Astrocyte of the hippocampus (primary cell): ENCODE results near the gene PCGF5.
A peak's percentile ranks its signal among the peaks of the same experiment; 100 is the strongest.
"Not testable (repeated sequence)": the region's sequence is repeated elsewhere in the genome, so short reads cannot be mapped to it uniquely, and the experiment has no call there.

Experiments
- DNase-seq: peaks from one replicate; pipeline ENCODE4 v3.0.0; 2011; ENCODE audit warnings: low read depth, low spot score

Gene PCGF5

DNA sequence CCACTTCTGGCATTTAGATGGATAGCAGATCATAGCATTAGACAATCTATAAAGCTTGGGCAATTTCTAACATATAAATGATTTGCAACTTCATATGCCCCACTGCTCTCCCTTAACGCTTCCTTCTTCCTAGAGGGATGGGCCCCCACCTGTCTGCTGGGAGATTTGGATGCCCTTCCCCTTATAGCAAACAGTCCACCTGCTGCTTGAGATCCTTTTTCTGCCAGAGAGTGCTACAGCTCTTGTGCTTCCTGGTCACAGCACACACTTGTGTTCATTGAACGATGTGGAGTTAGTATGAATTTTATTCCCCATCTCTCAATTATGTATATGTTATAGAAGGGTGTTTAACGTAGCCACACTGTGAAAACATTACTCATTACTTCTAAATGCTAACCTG is 10.4 kb upstream of the PCGF5 start:
- no peak for DNase-seq

DNA sequence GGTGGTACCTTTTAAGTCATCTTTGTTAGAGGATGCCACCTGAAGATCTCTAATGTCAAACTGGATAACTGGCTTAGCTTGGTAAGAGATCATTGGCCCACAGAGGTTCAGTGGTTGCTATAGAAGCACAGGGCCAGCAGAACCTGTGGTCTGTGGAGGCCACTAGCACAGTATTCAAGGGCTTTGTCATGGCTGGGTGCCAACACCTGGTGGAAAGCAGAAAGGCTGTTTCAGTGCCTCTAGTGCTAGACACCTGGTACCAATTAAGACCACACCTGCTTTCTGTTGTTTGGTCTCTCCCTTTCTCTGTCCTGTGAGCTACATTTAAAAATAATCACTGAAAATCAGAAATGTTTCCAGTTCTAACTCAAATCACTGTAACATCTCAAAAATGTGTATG is 10.0 kb upstream of the PCGF5 start:
- no peak for DNase-seq

DNA sequence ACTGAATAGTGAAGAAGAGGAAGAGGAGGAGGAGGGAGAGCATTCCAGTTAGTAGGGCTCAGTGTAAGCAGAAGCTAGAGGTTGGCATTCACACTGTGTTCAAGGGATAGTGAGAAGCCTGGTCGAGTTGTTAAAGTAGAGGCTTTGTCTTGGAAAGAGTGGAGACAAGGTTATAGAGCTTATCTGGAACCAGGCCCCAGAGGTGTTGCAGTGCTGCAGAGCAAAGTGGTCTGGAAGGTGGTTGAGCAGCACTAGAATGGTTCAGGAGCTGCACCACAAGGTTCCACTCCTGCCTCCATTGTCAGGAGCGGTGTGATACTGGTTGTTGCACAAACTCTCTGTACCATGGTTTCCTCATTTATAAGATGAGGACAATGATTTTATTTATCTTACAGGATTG is 8.8 kb upstream of the PCGF5 start:
- DNase-seq, result no peak

DNA sequence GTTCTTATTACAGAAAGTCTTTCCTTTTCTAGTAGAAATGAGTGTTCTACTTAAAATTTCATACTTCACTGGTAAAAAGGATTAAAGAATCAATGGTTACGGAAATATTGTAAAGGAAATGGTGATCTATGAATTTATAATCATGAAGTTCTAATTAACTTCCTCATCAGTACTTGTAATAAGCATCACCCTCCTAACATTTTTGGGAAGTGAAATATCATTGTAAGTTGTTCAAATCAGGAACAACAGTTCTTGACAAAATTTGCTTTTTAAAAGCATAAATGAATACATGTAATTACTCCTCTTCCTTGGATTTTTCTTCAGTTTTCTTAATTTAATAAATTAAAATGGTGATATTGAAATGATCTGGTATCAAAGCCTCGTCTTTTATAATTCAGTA is 5.6 kb upstream of the PCGF5 start:
- no peak for DNase-seq

DNA sequence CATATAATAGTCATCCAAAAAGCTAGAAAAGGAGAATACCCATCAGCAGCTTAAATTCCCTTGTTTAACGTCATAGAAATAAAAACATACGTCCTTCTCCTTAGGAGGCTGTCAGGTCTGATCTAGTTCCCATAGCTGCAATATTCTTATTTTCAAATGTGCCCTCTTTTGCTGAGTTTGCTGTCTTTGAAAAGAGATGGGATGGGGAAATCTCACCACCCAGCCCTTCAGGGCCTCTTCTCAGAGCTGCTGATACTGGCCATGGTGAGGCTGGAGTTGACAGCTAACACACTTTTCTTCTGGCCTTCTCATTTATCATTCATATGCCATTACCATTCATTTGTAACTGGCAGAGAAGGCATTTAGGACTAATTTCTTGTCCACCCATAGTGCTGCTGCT is 5.1 kb upstream of the PCGF5 start:
- DNase-seq, result no peak

DNA sequence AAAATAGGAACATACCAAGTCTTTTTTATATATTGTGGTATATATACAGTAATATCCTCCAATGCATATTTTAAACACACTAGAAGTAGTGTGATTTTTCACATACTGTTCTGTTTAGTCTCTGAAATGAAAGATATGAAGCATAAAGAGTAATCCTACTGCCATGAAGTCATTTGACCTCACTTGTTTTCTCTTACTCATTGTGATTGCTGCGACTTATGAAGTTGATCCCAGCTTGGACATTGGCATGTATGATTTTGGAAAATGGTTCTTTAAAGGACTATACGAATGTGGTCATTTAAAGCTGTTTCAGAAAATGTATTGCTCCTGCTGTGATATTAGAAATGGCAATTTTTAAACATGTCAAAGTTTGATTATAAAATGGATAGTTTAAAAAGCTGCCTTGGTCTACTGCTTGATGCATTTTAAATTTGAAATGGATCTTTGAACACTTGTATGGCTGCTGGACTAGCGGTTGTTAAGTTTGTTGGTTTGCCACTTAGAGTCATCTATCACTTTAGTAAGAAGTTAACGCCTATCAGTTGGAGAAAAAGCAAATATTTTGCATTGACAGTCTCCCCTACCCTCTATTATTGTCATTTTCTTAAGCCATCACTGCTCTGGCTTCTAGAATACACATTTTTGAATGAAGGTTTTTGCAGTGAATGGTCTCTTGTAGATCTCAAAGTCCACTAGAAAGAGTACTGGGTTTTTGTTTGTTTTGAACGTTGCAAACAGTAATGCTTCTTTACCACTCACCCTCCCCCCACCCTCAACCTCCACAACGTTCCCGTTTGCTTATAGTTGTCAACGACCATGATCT is 881 bp upstream of the PCGF5 start:
- DNase-seq, result no peak

DNA sequence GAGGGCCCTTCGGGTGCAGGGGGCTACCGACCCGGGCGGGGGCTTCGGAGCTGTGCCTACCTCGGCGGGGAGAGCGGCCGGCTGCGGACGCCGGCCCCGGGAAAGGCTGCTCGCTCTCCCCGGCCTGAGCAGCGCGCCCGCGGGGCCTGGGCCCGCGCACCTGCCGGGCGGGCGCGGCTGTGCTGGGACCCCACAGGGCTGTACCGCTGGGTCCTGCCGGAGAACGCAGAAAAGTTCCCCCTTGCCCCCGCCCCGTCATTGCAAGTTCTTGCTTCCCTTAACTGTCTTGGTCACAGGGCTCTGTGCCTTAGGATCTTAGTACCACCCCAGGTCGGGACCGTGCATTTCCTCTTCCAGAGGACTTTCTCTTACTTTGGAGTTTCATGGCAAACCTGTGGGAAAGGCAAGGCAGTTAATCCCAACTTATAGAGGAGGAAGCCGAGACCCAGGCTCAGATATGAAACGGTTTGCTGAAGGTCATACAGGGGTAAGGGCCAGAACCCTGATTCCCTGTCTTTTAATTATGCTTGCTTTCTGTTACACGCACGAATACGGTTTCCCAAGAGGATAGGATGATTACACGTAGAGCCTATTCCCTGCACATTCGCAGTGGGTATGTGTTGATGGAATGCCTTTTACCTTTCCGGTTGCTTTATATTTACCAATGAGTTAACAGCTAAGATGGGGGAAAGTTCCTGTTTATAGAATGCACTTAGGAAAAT is 652 bp downstream of the PCGF5 start:
- DNase-seq, result no peak

DNA sequence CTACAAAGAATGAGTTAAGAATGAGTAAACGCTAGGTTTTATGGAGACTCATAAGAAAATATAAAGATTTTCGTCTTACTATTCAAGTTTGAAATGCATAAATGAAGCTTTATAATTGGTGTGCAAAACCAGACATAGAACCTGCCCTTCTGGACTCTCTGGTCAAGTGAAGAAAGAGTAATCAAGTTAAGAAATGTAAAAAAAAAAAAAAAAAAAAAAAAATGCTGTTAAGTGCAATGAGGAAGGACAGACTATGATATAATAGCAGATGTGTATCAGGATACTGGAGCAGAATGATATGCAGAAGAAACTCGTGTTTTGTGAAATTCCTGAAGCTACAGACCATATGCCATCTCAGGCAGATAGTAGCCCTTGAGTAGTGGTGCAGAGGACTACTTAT is 5.6 kb downstream of the PCGF5 start:
- DNase-seq, result no peak

DNA sequence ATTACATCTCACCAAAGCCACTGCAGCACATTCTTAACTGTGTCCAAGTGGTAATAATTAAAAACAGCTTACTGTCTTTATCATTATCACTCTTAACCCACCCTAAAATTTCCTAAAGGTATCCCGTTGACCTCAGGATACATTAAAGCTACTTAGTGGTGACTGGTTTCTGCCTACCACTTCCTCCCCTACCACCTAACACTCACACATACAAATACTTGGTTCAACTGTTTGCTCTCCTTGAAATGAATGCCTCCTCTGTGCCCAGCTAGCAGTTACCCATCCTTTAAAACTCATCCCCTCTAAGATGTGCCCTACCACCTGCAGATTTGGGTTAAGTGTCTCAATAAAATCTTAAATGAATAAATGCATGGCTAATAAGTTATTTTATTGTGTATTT is 7.1 kb downstream of the PCGF5 start:
- DNase-seq, result no peak

DNA sequence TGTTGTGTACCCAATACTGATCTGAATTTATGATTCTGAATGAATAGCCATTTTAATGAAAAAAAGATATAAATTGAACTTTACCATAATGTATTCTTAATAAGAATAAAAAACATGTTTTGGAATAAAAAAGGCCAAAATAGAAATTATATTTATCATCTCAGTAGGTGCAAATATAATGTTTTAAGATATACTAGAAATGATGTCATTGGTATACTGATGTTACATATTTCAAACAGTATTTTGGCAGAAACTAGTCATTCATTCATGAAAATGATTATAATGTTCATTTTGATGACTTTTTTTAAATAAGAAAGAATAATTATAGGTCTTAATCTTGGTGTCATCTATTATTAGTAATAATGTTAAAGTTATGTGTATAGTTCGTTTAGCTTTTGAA is 9.2 kb downstream of the PCGF5 start:
- no peak for DNase-seq

DNA sequence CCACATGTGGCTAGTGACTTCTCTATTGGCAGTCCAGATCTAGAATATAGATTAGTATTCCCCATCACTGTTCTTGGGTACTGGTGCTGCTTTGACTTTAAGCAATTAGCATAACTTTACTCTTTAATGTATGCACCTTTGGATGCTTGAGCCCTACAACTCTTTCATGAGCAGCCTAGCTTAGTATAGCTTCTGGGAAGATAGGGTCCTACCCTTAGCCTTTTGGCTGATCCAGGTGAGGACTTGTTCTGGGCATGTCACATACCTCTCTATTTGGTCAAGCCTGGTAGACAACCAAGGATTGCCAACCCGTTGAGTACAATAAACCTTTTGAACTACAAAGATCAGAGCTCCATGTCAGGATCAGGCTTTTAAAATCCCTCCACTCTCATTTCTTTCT is 17.7 kb downstream of the PCGF5 start:
- no peak for DNase-seq

DNA sequence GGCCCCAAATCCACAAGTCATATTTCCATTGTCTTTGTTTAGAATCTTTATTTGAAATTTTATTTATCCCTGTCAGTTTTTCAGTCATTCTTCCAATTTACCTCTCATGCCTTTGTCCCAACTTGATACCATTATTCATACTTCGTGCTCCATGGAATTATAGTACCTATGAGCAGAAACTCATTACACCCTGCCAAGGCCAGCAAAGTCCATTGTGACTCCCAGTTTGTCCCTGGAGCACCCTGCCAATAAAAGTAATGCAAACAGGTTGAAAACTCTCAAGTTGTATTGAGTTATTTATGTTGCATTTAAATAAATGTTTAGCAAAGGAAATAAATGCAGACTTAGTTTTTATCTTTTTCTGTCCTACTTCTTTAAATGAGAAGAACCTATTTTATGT is 19.3 kb downstream of the PCGF5 start:
- no peak for DNase-seq

DNA sequence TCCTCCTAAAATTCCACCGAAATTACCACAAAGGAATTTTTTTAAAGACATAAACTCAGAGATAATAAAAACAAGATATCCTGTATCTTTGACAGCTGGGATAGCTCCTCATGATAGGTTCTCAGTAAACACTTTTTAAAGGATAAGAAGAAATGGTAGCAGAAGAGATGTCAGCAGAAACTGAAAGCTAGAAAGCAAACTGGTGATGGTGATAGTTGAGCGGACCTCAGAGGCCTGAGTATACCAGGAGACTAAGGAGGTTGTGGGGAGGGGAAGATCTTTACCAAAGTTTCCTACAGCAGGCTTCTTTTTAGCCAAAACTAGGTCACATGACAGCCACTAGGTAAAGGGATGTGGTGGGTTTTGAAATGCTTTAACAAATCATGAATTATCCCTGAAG is 22.5 kb downstream of the PCGF5 start:
- DNase-seq, result no peak

DNA sequence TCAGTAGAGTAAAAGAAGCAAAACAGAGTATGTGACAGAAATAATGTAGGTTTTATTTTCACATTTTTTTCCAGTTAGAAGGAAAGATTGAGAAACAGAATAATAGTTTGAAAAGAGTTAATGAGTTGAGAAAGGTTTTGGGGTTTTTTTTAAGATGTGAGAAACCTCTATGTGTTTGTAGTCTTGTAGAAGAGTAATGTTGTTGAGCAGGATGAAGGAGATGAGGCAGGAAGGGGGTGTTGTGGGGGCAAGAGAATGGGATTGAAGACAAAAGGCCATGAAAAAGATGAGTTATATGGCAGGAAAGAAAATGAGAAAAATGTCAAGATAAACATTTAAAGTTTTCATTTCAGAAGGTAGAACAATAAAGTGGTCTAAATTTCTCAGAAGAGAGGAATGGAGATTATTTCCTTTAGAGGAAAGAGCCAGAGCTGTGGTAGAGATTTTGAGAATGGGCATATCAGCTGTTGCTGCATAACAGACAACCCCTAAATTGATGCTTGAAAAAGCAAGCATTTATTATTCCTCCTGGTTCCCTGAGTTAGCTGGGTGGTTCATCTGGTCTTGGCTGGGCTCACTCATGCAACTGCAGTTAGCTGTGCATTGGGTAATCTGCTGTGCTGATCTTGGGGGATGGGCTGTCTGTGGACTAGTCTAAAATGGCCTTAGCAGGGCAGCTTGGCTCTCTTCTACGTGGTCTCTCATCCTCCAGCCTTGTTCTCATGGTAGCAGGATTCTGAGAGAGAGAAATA is 27.1 kb downstream of the PCGF5 start:
- peak; percentile 42 for DNase-seq

DNA sequence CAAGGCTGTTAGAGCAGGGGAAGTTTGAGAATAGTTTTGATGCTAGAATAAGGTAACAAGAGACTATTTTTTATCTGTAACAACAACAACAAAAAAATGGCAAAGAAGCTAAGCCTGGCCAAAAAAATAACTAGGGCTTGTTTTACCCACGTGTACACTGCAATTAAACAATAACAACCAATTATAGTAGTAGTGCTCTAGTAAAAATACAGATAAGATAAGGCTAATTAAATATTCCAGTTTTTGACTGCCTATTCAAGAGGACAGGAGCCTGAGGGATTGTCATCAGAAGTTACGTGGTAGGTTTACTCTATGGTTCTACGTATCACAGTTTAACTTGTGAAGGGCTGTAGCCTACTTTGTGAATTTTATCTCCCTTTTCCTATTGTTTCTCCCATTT is 29.2 kb downstream of the PCGF5 start:
- no peak for DNase-seq

DNA sequence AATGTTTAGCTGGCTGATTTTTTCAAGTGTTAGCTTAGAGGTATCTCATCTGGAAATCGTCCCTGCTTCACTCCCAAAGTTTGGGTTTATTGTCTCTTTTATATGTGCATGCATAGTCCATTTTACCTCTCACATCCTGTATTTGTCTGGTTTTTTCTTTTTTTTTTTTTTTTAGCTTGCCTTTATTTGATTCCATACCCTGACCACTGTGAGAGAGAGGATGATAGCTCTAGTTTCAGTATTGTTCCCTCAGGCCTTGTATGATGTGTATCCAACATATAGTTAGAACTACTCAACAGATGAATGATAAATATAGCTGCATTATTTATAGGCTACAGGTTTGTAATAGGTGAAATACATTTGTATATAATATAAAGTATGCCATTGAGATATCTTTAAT is 29.9 kb downstream of the PCGF5 start:
- DNase-seq, result no peak

DNA sequence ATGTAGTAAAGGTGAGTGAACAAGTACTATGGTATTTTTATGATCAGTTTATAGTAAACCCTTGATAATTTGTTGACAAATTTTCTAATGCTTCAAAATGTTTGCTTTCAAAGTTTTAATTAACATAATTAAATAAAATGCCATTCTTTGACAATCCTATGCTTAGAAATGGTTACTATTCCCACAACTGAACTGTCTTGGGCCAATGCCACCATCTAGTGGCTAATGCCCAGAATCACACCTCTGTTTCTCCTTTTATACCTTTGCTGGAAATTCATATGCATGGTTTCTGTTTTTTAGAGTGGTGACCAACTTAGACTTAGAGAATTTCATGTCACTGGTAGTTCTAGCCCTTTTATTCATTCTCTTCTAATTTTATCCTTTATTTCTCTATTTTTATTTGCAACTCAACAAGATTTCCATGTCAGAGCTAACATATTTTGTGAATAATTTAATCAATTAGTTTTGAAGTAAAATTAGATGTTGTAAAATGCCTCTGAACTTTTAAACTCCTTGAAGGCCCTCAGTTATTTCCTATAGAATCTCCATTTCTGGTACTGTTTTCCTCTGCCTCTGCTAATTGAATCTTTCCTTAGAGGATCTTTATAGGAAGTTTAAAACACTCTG is 31.1 kb downstream of the PCGF5 start:
- DNase-seq, result peak; percentile 75

DNA sequence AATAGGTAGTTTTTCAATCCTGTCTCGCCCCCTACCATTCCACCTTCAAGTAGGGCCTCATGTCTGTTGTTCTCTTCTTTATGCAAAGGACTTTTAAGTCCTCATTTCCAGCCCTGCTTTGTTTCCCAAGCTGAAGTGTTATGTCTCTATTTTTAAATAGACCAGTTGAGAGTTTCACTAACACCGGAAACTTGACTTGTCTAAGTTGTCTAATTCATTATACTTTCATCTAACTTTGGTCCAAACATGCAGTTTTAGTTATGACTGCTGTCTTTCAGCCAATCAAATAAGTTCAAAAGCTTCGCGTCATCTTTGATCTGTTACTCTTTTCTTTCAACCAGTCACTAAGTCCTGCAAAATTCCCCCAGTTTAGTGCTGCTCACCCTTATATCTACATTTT is 32.8 kb downstream of the PCGF5 start:
- DNase-seq, result no peak

DNA sequence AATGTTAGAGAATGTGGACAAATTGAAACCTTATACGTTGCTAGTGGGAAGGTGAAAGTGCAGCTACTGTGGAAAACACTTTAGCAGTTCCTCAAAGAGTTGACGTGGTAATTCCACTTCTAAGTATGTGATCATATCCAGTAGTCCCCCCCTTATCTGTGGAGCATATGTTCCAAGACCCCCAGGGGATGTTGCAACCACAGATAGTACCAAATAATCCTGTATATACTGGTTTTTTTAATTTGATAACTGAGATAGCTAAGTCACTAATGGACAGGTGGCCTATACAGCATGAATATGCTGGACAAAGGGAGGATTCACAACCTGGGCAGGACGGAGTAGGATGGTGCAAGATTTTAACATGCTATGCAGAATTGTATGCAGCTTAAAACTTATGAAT is 36.8 kb downstream of the PCGF5 start:
- DNase-seq, result no peak

DNA sequence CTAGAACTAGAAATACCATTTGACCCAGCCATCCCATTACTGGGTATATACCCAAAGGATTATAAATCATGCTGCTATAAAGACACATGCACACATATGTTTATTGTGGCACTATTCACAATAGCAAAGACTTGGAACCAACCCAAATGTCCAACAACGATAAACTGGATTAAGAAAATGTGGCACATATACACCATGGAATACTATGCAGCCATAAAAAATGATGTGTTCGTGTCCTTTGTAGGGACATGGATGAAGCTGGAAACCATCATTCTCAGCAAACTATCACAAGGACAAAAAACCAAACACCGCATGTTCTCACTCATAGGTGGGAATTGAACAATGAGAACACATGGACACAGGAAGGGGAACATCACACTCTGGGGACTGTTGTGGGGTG is 40.0 kb downstream of the PCGF5 start:
- DNase-seq, result not testable (repeated sequence)

DNA sequence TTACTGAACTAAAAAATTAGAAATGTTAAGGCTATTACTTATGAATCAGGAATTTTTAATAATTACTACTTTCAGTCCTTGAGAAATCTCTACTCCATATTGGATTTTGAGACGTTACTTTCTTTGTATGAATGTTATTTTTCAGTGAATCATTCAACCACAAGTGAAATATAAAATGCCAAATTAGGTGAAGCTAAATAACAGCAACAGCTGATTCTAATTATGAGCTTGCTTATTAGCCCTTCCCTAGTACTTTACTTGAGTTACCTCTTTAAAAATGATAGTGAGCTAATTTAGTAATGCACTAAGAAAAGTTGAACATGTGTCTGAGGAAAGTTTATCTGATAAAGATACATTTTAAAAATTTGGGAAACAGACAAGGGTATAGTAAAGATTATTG is 51.4 kb downstream of the PCGF5 start:
- no peak for DNase-seq

DNA sequence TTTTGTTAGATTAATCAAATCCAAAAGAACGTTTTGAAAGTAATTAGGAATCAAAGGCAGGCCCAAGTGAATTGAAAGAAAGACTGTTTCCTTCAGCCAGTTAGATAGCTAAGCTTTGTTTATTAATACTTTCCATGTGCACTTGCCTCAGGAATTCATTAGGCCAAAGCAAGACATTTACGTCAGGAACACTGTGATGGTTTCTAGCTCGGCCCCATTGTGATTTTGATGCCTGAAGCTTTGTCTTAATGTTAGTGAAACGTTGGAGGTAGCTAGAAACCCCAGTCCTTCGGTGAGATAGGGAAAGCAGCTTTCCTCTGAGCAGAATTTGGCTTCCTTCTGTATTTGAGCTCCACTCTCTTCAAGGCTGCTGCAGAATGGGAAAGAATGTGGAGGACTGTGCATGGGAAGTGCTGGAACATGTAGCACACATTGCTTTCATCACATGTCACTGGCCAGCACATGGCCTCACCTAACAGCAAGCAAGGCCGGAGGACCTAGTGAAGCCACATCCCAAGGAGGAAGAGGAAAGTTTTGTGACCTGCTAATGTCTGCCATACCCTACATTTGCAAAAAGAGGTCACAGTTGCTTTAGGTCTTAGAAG is 64.1 kb downstream of the PCGF5 start:
- DNase-seq, result no peak
